8988T (cell line): ENCODE data around the gene ATG101.

Experiments
- DNase-seq: peaks from one replicate; pipeline ENCODE4 v3.0.0; 2011

Gene ATG101

GRCh38 chr12:52058631-52059361, 11.0 kb upstream of the ATG101 start:
- DNase-seq: no peak

- DNase-seq: no peak
Measured at GRCh38 chr12:52059582-52060497, 9.9 kb upstream of the ATG101 start.

- no peak for DNase-seq
Measured at GRCh38 chr12:52060498-52061177, 9.1 kb upstream of the ATG101 start.

GRCh38 chr12:52061470-52062166, 8.2 kb upstream of the ATG101 start:
- DNase-seq: no peak

- no peak for DNase-seq
Measured at GRCh38 chr12:52062167-52063081, 7.4 kb upstream of the ATG101 start.

- no peak for DNase-seq
Measured at GRCh38 chr12:52063082-52063924, 6.5 kb upstream of the ATG101 start.

- no peak for DNase-seq
Measured at GRCh38 chr12:52063981-52064649, 5.7 kb upstream of the ATG101 start.

- DNase-seq: no peak
Measured at GRCh38 chr12:52066346-52067080, 3.3 kb upstream of the ATG101 start.

GRCh38 chr12:52067081-52067374, 2.8 kb upstream of the ATG101 start:
- no peak for DNase-seq

GRCh38 chr12:52070185-52070925, 577 bp downstream of the ATG101 start:
- DNase-seq: no peak

- no peak for DNase-seq
Measured at GRCh38 chr12:52073531-52074381, 4.0 kb downstream of the ATG101 start.

GRCh38 chr12:52074971-52075724, 5.4 kb downstream of the ATG101 start:
- no peak for DNase-seq

GRCh38 chr12:52076811-52077210, 7.0 kb downstream of the ATG101 start:
- no peak for DNase-seq

GRCh38 chr12:52078276-52078675, 8.5 kb downstream of the ATG101 start:
- DNase-seq: no peak

GRCh38 chr12:52079576-52080402, 10.0 kb downstream of the ATG101 start, which contains the start of gene SMIM41:
TSS of gene SMIM41 (plus strand) at chr12:52079704. CDS start at chr12:52079780, 76 bp downstream.
- DNase-seq: no peak
